HCT116 (cell line): ENCODE results near the gene HLA-F. TPM values are rescaled to one million over a fixed set of nuclear protein-coding genes. Genes with fewer than 3 reads are reported as not detected.

Experiments used
- ATAC-seq: fragments of 200-7000 bp; cut with Tn5 transposase; 2 replicates; pipeline ENCODE4 v1.9.1; 2020; ENCODE audit warnings: mild to moderate bottlenecking, moderate library complexity
- BruUV-seq: library from RNA; stranded (reverse); fragments of 400-500 nt; replicated peaks from 2 replicates; lab custom pipeline; 2021; lab: Mats Ljungman, UMichigan
- CTCF ChIA-PET: fragments of 300-600 bp; sonication (Branson Sonifier 250); formaldehyde crosslinking; loops from one replicate; lab custom pipeline; 2021; ENCODE audit warnings: antibody characterized with exemption; lab: Charles Lee
- POLR2A ChIA-PET: fragments of 300-600, 350-600 bp; sonication (Branson Sonifier 250); formaldehyde crosslinking; loops from one replicate; lab custom pipeline; 2021; ENCODE audit warnings: antibody characterized with exemption; lab: Charles Lee
- RAD21 ChIA-PET, 2 experiments: fragments of 300-600 bp; sonication (Branson Sonifier 250); formaldehyde crosslinking; loops; one replicate each; lab custom pipeline; 2023; ENCODE audit warnings: low total read pairs in 2 of 2; ENCODE audit not compliant: uncharacterized antibody in 2 of 2, unreplicated experiment in 2 of 2, low non-redundant PET in 1 of 2; lab: Charles Lee
- DNase-seq: peaks from one replicate; pipeline ENCODE4 v3.0.0-alpha.2; 2010; ENCODE audit warnings: low read depth, low spot score
- H2AFZ ChIP-seq: fragments of 200-600 bp; shearing (Covaris generic), sonication (generic); 2 replicates; pipeline ENCODE4 v1.6.1; 2017; ENCODE audit warnings: low read depth, mixed run types, mixed read lengths, antibody characterized with exemption, low read length; ENCODE audit not compliant: poor library complexity, severe bottlenecking
- H3K27ac ChIP-seq: 2 replicates; pipeline ENCODE4 v1.5.1; 2012; ENCODE audit warnings: low read depth, low read length
- H3K27me3 ChIP-seq: fragments of 200-600 bp; sonication (generic); 2 replicates; pipeline ENCODE4 v1.6.1; 2016; ENCODE audit warnings: mixed run types, low read length, mixed read lengths; ENCODE audit not compliant: insufficient read depth
- H3K36me3 ChIP-seq, 2 experiments: fragments of 200-500 bp in 1 of 2; fragments of 200-600 bp in 1 of 2; sonication (Bioruptor generic) in 1 of 2; sonication (generic) in 1 of 2; 2 replicates each; pipeline versions ENCODE4 v1.5.1 to v1.6.1; 2014 to 2016; ENCODE audit warnings: low read length in 2 of 2, inconsistent platforms in 1 of 2, mixed read lengths in 1 of 2, mixed run types in 1 of 2; ENCODE audit not compliant: insufficient read depth in 2 of 2, control insufficient read depth in 1 of 2
- H3K4me1 ChIP-seq, 2 experiments: fragments of 200-600 bp in 1 of 2; sonication (generic) in 1 of 2; 2 replicates each; pipeline versions ENCODE4 v1.5.1 to v1.6.1; 2012 to 2017; ENCODE audit warnings: low read length in 2 of 2, inconsistent platforms in 1 of 2, mild to moderate bottlenecking in 1 of 2, mixed read lengths in 1 of 2, mixed run types in 1 of 2, moderate library complexity in 1 of 2; ENCODE audit not compliant: insufficient read depth in 2 of 2, control insufficient read depth in 1 of 2
- H3K4me2 ChIP-seq: fragments of 200-600 bp; sonication (generic); 2 replicates; pipeline ENCODE4 v1.6.1; 2017; ENCODE audit warnings: mixed run types, low read length, mixed read lengths
- H3K4me3 ChIP-seq, 2 experiments: fragments of 200-600 bp in 1 of 2; sonication (generic) in 1 of 2; replicated peaks in 1 of 2; 2 replicates each; pipeline ENCODE4 v1.5.1; 2011 to 2016; ENCODE audit warnings: low read length in 2 of 2, control low read depth in 1 of 2, low read depth in 1 of 2, mild to moderate bottlenecking in 1 of 2, mixed read lengths in 1 of 2, mixed run types in 1 of 2
- H3K79me2 ChIP-seq: fragments of 200-600 bp; sonication (generic); 2 replicates; pipeline ENCODE4 v1.6.1; 2017; ENCODE audit warnings: mild to moderate bottlenecking, mixed run types, low read length, moderate library complexity, mixed read lengths; ENCODE audit not compliant: insufficient read depth
- H3K9ac ChIP-seq: fragments of 200-600 bp; sonication (generic); 2 replicates; pipeline ENCODE4 v1.6.1; 2016; ENCODE audit warnings: low read length, mixed read lengths
- H3K9me2 ChIP-seq: fragments of 200-600 bp; sonication (generic), shearing (Covaris generic); 2 replicates; pipeline ENCODE4 v1.6.1; 2017; ENCODE audit warnings: mixed run types, mild to moderate bottlenecking, moderate library complexity; ENCODE audit not compliant: insufficient read depth
- H3K9me3 ChIP-seq, 2 experiments: fragments of 200-500 bp in 1 of 2; fragments of 200-600 bp in 1 of 2; sonication (Bioruptor generic) in 1 of 2; sonication (generic) in 1 of 2; 2 replicates each; pipeline ENCODE4 v1.6.1; 2014 to 2017; ENCODE audit warnings: low read length in 2 of 2, mixed read lengths in 2 of 2, inconsistent platforms in 1 of 2, low read depth in 1 of 2, mild to moderate bottlenecking in 1 of 2, mixed run types in 1 of 2, moderate library complexity in 1 of 2; ENCODE audit not compliant: control insufficient read depth in 1 of 2, insufficient read depth in 1 of 2
- H4K20me1 ChIP-seq: fragments of 200-600 bp; sonication (generic), shearing (Covaris generic); 2 replicates; pipeline ENCODE4 v1.6.1; 2017; ENCODE audit warnings: mixed run types, mild to moderate bottlenecking, moderate library complexity; ENCODE audit not compliant: insufficient read depth
- ELF1 ChIP-seq: IDR thresholded peaks from 2 replicates; pipeline ENCODE4 v1.6.1; 2012; ENCODE audit warnings: low read depth, borderline replicate concordance
- POLR2AphosphoS5 ChIP-seq: IDR thresholded peaks from 2 replicates; pipeline ENCODE4 v1.6.1; 2011; ENCODE audit warnings: mild to moderate bottlenecking, low read depth, low read length, moderate library complexity
- SRF ChIP-seq: IDR thresholded peaks from 2 replicates; pipeline ENCODE4 v1.6.1; 2012; ENCODE audit warnings: low read depth
- intact Hi-C: fragments of 100-400 bp; cut with micrococcal nuclease; formaldehyde crosslinking; loops from 2 replicates; pipeline ENCODE4 v1.10.0; 2022
- total RNA-seq: library from RNA; stranded (reverse); gene quantifications from one replicate; pipeline ENCODE4 v1.2.1, GENCODE V29; 2021; ENCODE audit not compliant: unreplicated experiment
- TF ChIP-seq, protein P1 (sequence below): IDR thresholded peaks from 2 replicates; pipeline ENCODE4 v1.6.1; 2012
- TF ChIP-seq, protein P2 (sequence below): IDR thresholded peaks from 2 replicates; pipeline ENCODE4 v1.6.1; 2012

The HLA-F gene
- total RNA-seq, 1 experiment from 2014 or later = 24.6 TPM

- no peak overlapping the region for H2AFZ ChIP-seq
- ATAC-seq = no peak
- peaks cover 0 to 7% of the 10 kb centered on the region in 2 experiments; a peak in 1 of 4 replicates for H3K4me1 ChIP-seq
- ChIA-PET POLR2A (no interaction called here), CTCF (interaction anchor here (1.7 kb wide), 1 partner anchor 22 kb away, joined by 6 read pairs; no protein-coding TSS in a partner anchor), RAD21 (interaction anchor here (0.7 kb wide), 2 partner anchors 21 to 809 kb away, joined by 4 to 7 read pairs; no protein-coding TSS in a partner anchor)
- no peaks in the 10 kb centered on the region for H3K9me3 ChIP-seq
- no peaks in the 10 kb centered on the region for H3K79me2 ChIP-seq
- H3K9me2 ChIP-seq = no peaks in the 10 kb centered on the region
- no TSS peak for BruUV-seq
- H3K4me3 ChIP-seq = no peak overlapping the region
- no peak overlapping the region for H3K9ac ChIP-seq
- no peaks in the 10 kb centered on the region for H3K36me3 ChIP-seq
- DNase-seq = no peak
- TF ChIP-seq, protein P1, sequence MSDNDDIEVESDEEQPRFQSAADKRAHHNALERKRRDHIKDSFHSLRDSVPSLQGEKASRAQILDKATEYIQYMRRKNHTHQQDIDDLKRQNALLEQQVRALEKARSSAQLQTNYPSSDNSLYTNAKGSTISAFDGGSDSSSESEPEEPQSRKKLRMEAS = no peak
- TF ChIP-seq, protein P2, sequence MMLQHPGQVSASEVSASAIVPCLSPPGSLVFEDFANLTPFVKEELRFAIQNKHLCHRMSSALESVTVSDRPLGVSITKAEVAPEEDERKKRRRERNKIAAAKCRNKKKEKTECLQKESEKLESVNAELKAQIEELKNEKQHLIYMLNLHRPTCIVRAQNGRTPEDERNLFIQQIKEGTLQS = no peak
- no peak for TF ChIP-seq POLR2AphosphoS5
- H4K20me1 ChIP-seq = no peaks in the 10 kb centered on the region
- intact Hi-C loops = no loop called here
- no peak overlapping the region for H3K27ac ChIP-seq
- H3K27me3 ChIP-seq = no peaks in the 10 kb centered on the region
- no peak overlapping the region for H3K4me2 ChIP-seq
Observed at GRCh38 chr6:29675561-29675960, 47.7 kb upstream of the HLA-F start.

DNA sequence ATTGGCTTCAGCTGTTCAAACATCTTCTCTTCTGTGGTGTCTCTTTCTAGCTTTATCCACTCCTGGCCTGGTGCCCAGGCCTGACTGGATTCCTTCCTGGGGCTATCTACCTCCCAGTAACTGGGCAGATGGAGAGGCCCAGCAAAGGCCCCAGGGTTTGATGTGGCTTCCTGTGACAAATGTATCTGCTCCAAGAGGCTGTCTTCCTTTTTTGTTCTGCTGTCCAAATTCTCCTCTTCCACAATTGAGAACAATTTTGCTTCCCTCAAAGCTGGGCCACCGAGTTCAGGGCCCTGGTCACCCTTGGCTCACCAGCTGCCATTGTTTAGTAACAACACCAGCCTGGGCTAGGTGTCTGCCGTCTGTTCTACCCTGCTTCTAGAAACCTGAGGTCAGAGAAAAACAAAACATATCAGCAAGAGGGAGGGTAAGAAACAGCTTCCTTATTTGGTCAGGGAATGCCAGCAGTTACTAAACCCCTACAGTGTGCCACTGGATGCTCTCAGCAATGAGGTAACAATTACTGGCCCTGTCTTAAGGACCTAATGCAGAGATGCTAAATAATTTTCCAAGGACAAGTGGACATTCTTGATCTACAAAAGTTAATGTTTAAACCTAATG lies 46.1 kb upstream of the HLA-F start:
- no peak for ATAC-seq

More for the DNA sequence above, 46.1 kb upstream of the HLA-F start:
- Histone ChIP-seq H3K9me3 (no peaks in the 10 kb centered on the region), H3K36me3 (no peaks in the 10 kb centered on the region), H3K9me2 (no peaks in the 10 kb centered on the region), H3K9ac (no peak overlapping the region), H2AFZ (no peak overlapping the region), H3K79me2 (no peaks in the 10 kb centered on the region), H3K27me3 (no peaks in the 10 kb centered on the region), H3K4me3 (no peak overlapping the region), H3K27ac (no peak overlapping the region), H3K4me2 (no peak overlapping the region), H4K20me1 (no peaks in the 10 kb centered on the region), H3K4me1 (peaks cover 0 to 7% of the 10 kb centered on the region in 2 experiments; a peak in 1 of 4 replicates)
- intact Hi-C loops = no loop called here
- BruUV-seq = no TSS peak
- no peak for DNase-seq
- ChIA-PET RAD21 (no interaction called here), POLR2A (no interaction called here), CTCF (interaction anchor here (0.7 to 2.8 kb wide), 5 partner anchors 20 to 27 kb away, joined by 3 to 11 read pairs (median 5); no protein-coding TSS in a partner anchor)
- TF ChIP-seq SRF (0 out of 2 replicates have a peak, but pooled peaks have one; percentile 14), ELF1 (no peak)
